Stomach smooth muscle (tissue), 2 donors: ENCODE results near the gene MAGEA2B.
"Not testable (repeated sequence)": the region's sequence is repeated elsewhere in the genome, so short reads cannot be mapped to it uniquely, and the experiment has no call there.

Source experiments
- H3K27ac ChIP-seq: one replicate; pipeline ENCODE4 v1.7.0; 2013; ENCODE audit warnings: mild to moderate bottlenecking, low read length, inconsistent platforms
- H3K27me3 ChIP-seq, 2 donors: one replicate each; pipeline ENCODE4 v1.7.0; 2013; ENCODE audit warnings: low read length in 2 of 2; ENCODE audit not compliant: insufficient read depth in 2 of 2, control insufficient read depth in 1 of 2
- H3K36me3 ChIP-seq, 2 donors: one replicate each; pipeline ENCODE4 v1.7.0; 2013; ENCODE audit warnings: low read length in 2 of 2; ENCODE audit not compliant: control insufficient read depth in 2 of 2, insufficient read depth in 2 of 2
- H3K4me1 ChIP-seq: one replicate; pipeline ENCODE4 v1.7.0; 2013; ENCODE audit warnings: low read length; ENCODE audit not compliant: control insufficient read depth, insufficient read depth
- H3K4me3 ChIP-seq, 2 donors: one replicate each; pipeline ENCODE4 v1.7.0; 2013; ENCODE audit warnings: low read length in 2 of 2
- H3K9ac ChIP-seq, 2 donors: one replicate each; pipeline ENCODE4 v1.7.0; 2013; ENCODE audit warnings: low read length in 2 of 2, mild to moderate bottlenecking in 1 of 2
- H3K9me3 ChIP-seq, 2 donors: one replicate each; pipeline ENCODE4 v1.7.0; 2013; ENCODE audit warnings: low read length in 2 of 2; ENCODE audit not compliant: control insufficient read depth in 2 of 2
- donor health status: healthy.
- donor health status: Pancreatic carcinoma.

The MAGEA2B gene

DNA sequence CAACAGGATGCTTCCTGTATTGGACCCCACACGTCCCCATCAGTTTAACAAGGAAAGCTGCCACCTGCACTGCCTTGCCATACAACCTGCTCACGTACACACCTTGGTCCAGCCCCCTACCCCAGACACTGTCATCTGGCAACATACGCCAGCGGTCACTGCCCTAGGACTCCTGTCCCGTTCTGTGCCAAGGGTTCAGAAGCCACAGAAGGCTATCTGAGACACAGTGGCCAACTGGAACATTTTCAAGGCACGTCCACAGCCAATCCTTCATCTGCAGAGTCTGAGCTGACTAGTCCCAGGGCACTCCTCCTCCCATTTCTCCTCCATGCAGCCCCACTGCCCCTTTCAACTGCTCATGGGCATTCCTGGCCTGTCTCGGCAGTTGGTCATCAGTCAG is 47.2 kb downstream of the MAGEA2B start:
- not testable (repeated sequence) for H3K4me1 ChIP-seq, H3K9ac ChIP-seq, H3K4me3 ChIP-seq, H3K9me3 ChIP-seq, H3K27me3 ChIP-seq, H3K36me3 ChIP-seq, H3K27ac ChIP-seq

DNA sequence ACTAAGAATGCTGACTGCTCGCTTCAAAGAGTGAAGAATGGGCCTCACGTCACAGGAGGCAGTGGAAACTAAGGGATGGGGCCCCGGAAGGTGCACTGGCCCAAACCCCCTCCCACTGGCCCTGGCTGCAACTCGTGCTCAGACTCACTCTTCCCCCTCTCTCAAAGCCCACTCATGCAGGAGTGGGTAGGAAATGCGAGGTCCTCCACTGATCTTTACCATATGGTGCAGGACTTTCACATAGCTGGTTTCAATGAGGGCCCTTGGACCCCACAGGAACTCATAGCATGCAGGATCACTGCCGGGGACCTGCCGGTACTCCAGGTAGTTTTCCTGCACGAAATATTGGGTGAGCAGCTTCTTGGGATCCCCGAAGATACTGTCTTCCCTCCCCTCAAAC is 52.1 kb downstream of the MAGEA2B start:
- H3K4me3 ChIP-seq, H3K9me3 ChIP-seq, H3K27me3 ChIP-seq, H3K36me3 ChIP-seq, H3K27ac ChIP-seq, H3K4me1 ChIP-seq, H3K9ac ChIP-seq: not testable (repeated sequence)
